Inferior parietal cortex (tissue), 1 donor: ENCODE data around the gene EMP3.

Experiments used
- DNase-seq: peaks from one replicate; pipeline ENCODE4 v3.0.0-alpha.2; 2016; ENCODE audit errors: extremely low spot score

The EMP3 gene

GRCh38 chr19:48318286-48318987, 6.9 kb upstream of the EMP3 start:
- no peak for DNase-seq

GRCh38 chr19:48319647-48320541, 5.5 kb upstream of the EMP3 start:
- DNase-seq = peak; percentile 71

GRCh38 chr19:48321372-48321621, 4.1 kb upstream of the EMP3 start:
- DNase-seq = peak; percentile 69

- DNase-seq = peak; percentile 94
These were observed 3.4 kb upstream of the EMP3 start for GRCh38 chr19:48321622-48322591.

- peak; percentile 34 for DNase-seq
These were observed 4.0 kb downstream of the EMP3 start for GRCh38 chr19:48329167-48329891.

GRCh38 chr19:48330012-48330681, 4.8 kb downstream of the EMP3 start:
- DNase-seq = peak; percentile 90

- DNase-seq = no peak
These were observed 7.0 kb downstream of the EMP3 start for GRCh38 chr19:48332351-48332661.

- DNase-seq = peak; percentile 91
These were observed 7.5 kb downstream of the EMP3 start for GRCh38 chr19:48332662-48333466.

- DNase-seq = peak; percentile 78
These were observed 8.4 kb downstream of the EMP3 start for GRCh38 chr19:48333467-48334384.

- DNase-seq = no peak
These were observed 13.0 kb downstream of the EMP3 start for GRCh38 chr19:48338253-48338755.

- no peak for DNase-seq
These were observed 13.6 kb downstream of the EMP3 start for GRCh38 chr19:48338802-48339503.

- peak; percentile 39 for DNase-seq
These were observed 15.6 kb downstream of the EMP3 start for GRCh38 chr19:48340995-48341394.

- no peak for DNase-seq
These were observed 16.4 kb downstream of the EMP3 start for GRCh38 chr19:48341515-48342413.

- DNase-seq = no peak
These were observed 17.0 kb downstream of the EMP3 start for GRCh38 chr19:48342414-48342738.

- DNase-seq = no peak
These were observed 17.6 kb downstream of the EMP3 start for GRCh38 chr19:48342841-48343540.

GRCh38 chr19:48344892-48345291, 19.5 kb downstream of the EMP3 start:
- no peak for DNase-seq

- DNase-seq = no peak
These were observed 20.8 kb downstream of the EMP3 start for GRCh38 chr19:48346191-48346590.
